ENCODE data around the gene NACA2. TPM values are rescaled to one million over a fixed set of nuclear protein-coding genes. Genes with fewer than 3 reads are reported as not detected.
A peak's percentile ranks its signal among the peaks of the same experiment; 100 is the strongest.

NACA2 gene
- total RNA-seq, 1 experiment from 2014 or later = not detected

DNA sequence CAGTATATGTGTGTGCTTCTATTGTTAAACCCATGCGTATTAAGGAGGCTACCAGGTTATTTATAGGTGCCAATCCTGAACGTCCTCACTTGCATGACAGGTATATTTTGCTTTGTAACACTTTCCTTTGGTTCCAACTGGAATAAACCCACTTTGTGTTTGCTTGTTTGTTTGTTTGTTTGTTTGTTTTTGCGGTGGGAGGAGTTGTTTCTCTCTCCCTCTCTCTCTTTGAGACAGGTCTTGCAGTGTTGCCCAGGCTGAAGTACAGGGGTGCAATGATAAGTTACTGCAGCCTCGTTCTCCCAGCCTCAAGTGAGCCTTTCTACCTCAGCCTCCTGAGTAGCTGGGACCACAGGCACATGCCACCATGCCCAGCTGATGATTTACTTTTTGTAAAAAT, 28.7 kb downstream of the NACA2 start:
- Histone ChIP-seq H3K4me1 (ENCODE audit: control insufficient read depth in 1 of 2, insufficient read depth in 2 of 2, low read length in 2 of 2) (peaks cover 19% of the 10 kb centered on the region in 2 experiments; a peak in 3 of 4 replicates), H2AFZ (ENCODE audit: low read depth, low read length, poor library complexity, severe bottlenecking) (no peak overlapping the region), H3K27ac (ENCODE audit: low read depth, low read length) (peak overlapping the region; percentile 17), H3K9ac (ENCODE audit: low read length) (no peak overlapping the region), H3K9me3 (ENCODE audit: control insufficient read depth in 1 of 2, insufficient read depth in 1 of 2, low read depth in 1 of 2, low read length in 2 of 2) (no peaks in the 10 kb centered on the region), H3K27me3 (ENCODE audit: insufficient read depth, low read length) (no peaks in the 10 kb centered on the region), H3K9me2 (ENCODE audit: insufficient read depth) (no peaks in the 10 kb centered on the region), H3K79me2 (ENCODE audit: insufficient read depth, low read length) (no peaks in the 10 kb centered on the region), H3K36me3 (ENCODE audit: control insufficient read depth in 1 of 2, insufficient read depth in 2 of 2, low read length in 2 of 2) (no peaks in the 10 kb centered on the region), H3K4me2 (ENCODE audit: low read length) (no peak overlapping the region), H3K4me3 (replicated peaks in 1 of 2; ENCODE audit: low read depth in 1 of 2, low read length in 2 of 2) (no peak overlapping the region), H4K20me1 (ENCODE audit: insufficient read depth) (no peaks in the 10 kb centered on the region)
- ChIA-PET RAD21 (ENCODE audit: low non-redundant PET in 1 of 2, low total read pairs in 2 of 2, uncharacterized antibody in 2 of 2, unreplicated experiment in 2 of 2) (no interaction called here), POLR2A (no interaction called here), CTCF (no interaction called here)
- intact Hi-C loops (cut with micrococcal nuclease) = loop anchor here (10.0 kb wide), 1 partner anchor 543 kb away; no protein-coding TSS in a partner anchor
- BruUV-seq (replicated peaks) = no TSS peak
- no peak for TF ChIP-seq TCF7L2 (IDR thresholded peaks at IDR 0.05; ENCODE audit: borderline replicate concordance, extremely low read depth, insufficient read depth, insufficient read length)
- no peak for TF ChIP-seq POLR2AphosphoS5 (IDR thresholded peaks at IDR 0.05; ENCODE audit: low read depth, low read length)
- no peak for TF ChIP-seq EZH2phosphoT487 (IDR thresholded peaks at IDR 0.05; ENCODE audit: borderline replicate concordance)
- TF ChIP-seq POLR2A (IDR thresholded peaks at IDR 0.05; ENCODE audit: borderline replicate concordance, extremely low read depth, insufficient read depth, insufficient read length) = no peak
- no peak for TF ChIP-seq RAD21 (IDR thresholded peaks at IDR 0.05; ENCODE audit: low read depth)
- TF ChIP-seq CBX3 (IDR thresholded peaks at IDR 0.05; ENCODE audit: low read depth) = no peak
- TF ChIP-seq SP1 (IDR thresholded peaks at IDR 0.05; ENCODE audit: low read depth) = no peak
- TF ChIP-seq, protein P1, sequence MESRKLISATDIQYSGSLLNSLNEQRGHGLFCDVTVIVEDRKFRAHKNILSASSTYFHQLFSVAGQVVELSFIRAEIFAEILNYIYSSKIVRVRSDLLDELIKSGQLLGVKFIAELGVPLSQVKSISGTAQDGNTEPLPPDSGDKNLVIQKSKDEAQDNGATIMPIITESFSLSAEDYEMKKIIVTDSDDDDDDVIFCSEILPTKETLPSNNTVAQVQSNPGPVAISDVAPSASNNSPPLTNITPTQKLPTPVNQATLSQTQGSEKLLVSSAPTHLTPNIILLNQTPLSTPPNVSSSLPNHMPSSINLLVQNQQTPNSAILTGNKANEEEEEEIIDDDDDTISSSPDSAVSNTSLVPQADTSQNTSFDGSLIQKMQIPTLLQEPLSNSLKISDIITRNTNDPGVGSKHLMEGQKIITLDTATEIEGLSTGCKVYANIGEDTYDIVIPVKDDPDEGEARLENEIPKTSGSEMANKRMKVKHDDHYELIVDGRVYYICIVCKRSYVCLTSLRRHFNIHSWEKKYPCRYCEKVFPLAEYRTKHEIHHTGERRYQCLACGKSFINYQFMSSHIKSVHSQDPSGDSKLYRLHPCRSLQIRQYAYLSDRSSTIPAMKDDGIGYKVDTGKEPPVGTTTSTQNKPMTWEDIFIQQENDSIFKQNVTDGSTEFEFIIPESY (IDR thresholded peaks at IDR 0.05; ENCODE audit: extremely low read depth, insufficient replicate concordance, low read length) = no peak
- no peak for TF ChIP-seq EZH2 (IDR thresholded peaks at IDR 0.05)
- TF ChIP-seq CEBPB (IDR thresholded peaks at IDR 0.05; ENCODE audit: low read depth) = no peak
- TF ChIP-seq ZFX (IDR thresholded peaks at IDR 0.05) = no peak
- no peak for TF ChIP-seq JUND (IDR thresholded peaks at IDR 0.05)
- TF ChIP-seq ZNF274 (IDR thresholded peaks at IDR 0.05; ENCODE audit: low read depth, low read length) = no peak
- TF ChIP-seq EGR1 (IDR thresholded peaks at IDR 0.05; ENCODE audit: low read depth) = no peak
- DNase-seq (ENCODE audit: low read depth, low spot score) = no peak
- ATAC-seq = no peak
